Type B pancreatic cell (in vitro differentiated cells): ENCODE measurements around the gene AHSG. TPM values are rescaled to one million over a fixed set of nuclear protein-coding genes. Genes with fewer than 3 reads are reported as not detected.

Source experiments
- DNase-seq: peaks from one replicate; pipeline ENCODE4 v3.0.0; 2021; ENCODE audit warnings: mixed read lengths; ENCODE audit not compliant: unreplicated experiment; ENCODE audit errors: extremely low spot score
- H3K27ac Mint-ChIP-seq: 2 replicates; pipeline ENCODE4 v1.8.0; 2021; ENCODE audit warnings: mild to moderate bottlenecking, mixed read lengths
- H3K27me3 Mint-ChIP-seq: 2 replicates; pipeline ENCODE4 v1.8.0; 2021; ENCODE audit warnings: mixed read lengths
- H3K36me3 Mint-ChIP-seq: 2 replicates; pipeline ENCODE4 v1.8.0; 2021; ENCODE audit warnings: mixed read lengths
- H3K4me1 Mint-ChIP-seq: one replicate; pipeline ENCODE4 v1.8.0; 2021; ENCODE audit warnings: mixed read lengths; ENCODE audit not compliant: unreplicated experiment
- H3K4me3 Mint-ChIP-seq: 2 replicates; pipeline ENCODE4 v1.8.0; 2021; ENCODE audit warnings: mild to moderate bottlenecking, mixed read lengths
- H3K9me3 Mint-ChIP-seq: 2 replicates; pipeline ENCODE4 v1.8.0; 2021; ENCODE audit warnings: mixed read lengths
- CTCF ChIP-seq: fragments of 200-600 bp; sonication (generic); conservative IDR thresholded peaks from 2 replicates; pipeline ENCODE4 v1.5.0; 2021; ENCODE audit warnings: antibody characterized with exemption, mild to moderate bottlenecking
- total RNA-seq: library from RNA; stranded (reverse); gene quantifications from 2 replicates; pipeline ENCODE4 v1.2.1, GENCODE V29; 2021; ENCODE audit warnings: low replicate concordance

The AHSG gene
- total RNA-seq, 1 donor from 2014 or later, result 0.27 TPM

DNA sequence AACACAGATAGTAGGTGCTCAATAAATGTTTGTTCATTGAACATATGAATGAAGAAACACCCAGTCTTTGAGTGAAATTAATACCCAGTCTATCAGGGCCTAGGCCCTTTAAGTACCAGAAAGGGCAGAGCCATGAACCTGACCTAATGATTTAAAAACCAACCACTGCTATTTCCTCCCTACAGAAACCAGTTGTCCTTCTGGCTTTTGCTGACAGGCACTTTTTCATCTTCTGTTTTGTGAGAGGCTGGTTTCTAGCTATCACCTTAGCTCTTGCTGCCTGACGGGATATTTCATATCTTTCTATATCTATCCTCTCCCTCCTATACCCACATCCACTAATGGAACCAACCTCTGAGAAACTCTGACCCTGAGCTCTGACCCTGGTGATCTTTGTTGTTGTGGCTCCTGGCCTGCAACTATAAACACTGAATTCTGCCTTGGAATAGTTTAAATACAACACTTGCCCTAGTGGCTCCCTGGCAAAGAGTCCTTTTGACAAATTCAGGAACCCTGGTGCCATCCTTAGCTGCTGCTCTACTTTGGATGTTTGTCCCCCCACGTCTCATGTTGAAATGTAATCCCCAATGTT is 4.1 kb upstream of the AHSG start:
- Mint-ChIP-seq H3K36me3 (no peaks in the 10 kb centered on the region), H3K27ac (no peak overlapping the region), H3K4me1 (no peaks in the 10 kb centered on the region), H3K27me3 (peaks cover 31% of the 10 kb centered on the region), H3K9me3 (no peaks in the 10 kb centered on the region), H3K4me3 (no peak overlapping the region)
- TF ChIP-seq CTCF, result no peak
- DNase-seq, result no peak

GRCh38 chr3:186609247-186609868 is 3.5 kb upstream of the AHSG start:
- Mint-ChIP-seq H3K27ac (no peak overlapping the region), H3K27me3 (peaks cover 38% of the 10 kb centered on the region), H3K9me3 (no peaks in the 10 kb centered on the region), H3K36me3 (no peaks in the 10 kb centered on the region), H3K4me3 (no peak overlapping the region), H3K4me1 (no peaks in the 10 kb centered on the region)
- no peak for TF ChIP-seq CTCF
- no peak for DNase-seq

DNA sequence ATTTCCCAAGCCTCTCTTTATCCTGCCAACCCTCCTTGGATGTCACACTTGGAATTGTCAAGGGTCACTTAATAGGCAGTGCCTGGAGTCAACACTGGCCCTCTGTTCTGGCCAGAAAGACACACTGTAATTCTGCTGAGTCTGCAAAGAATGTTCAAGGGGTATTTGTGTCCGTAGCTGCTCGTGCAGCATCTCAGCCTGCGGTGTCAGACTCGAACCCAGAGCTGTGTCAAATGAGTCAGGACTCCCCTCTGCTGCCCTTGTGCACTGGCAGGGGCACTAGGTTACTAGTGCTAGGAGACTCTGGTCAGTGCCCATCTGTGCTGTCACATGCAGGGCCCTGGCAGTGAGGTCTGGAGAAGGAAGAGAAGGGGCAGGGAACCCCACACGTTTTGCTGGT is 795 bp upstream of the AHSG start:
- Mint-ChIP-seq H3K36me3 (no peaks in the 10 kb centered on the region), H3K27me3 (peaks cover 44% of the 10 kb centered on the region), H3K9me3 (no peaks in the 10 kb centered on the region), H3K4me1 (peaks cover 7% of the 10 kb centered on the region), H3K4me3 (no peak overlapping the region), H3K27ac (no peak overlapping the region)
- TF ChIP-seq CTCF, result no peak
- no peak for DNase-seq

- no peak overlapping the region for H3K4me3 Mint-ChIP-seq
- TF ChIP-seq CTCF, result no peak
- DNase-seq, result no peak
- no peaks in the 10 kb centered on the region for H3K9me3 Mint-ChIP-seq
- no peak overlapping the region for H3K27ac Mint-ChIP-seq
- H3K4me1 Mint-ChIP-seq, result peaks cover 10% of the 10 kb centered on the region
- H3K36me3 Mint-ChIP-seq, result no peaks in the 10 kb centered on the region
- H3K27me3 Mint-ChIP-seq, result peaks cover 60% of the 10 kb centered on the region
Observed at GRCh38 chr3:186613637-186614265, 891 bp downstream of the AHSG start.

DNA sequence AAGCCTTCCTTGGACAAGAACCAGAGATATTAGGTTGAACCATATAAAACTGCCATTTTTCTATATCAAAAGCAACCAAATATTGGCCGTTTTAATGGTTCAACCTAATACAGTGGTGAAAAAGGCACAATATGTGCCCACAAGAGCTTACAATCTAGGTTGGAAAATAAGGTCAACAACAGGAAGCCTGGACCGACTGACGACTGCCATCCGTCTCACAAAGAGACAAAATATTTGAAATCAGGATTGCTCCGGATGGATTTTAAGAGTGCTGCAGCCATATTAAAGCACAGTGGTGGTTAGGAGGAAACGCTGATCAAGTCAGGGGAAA is 1.4 kb downstream of the AHSG start:
- no peak overlapping the region for H3K4me3 Mint-ChIP-seq

More for the DNA sequence above, 1.4 kb downstream of the AHSG start:
- no peak for TF ChIP-seq CTCF
- Mint-ChIP-seq H3K27ac (no peak overlapping the region), H3K9me3 (no peaks in the 10 kb centered on the region), H3K36me3 (no peaks in the 10 kb centered on the region), H3K4me1 (peaks cover 10% of the 10 kb centered on the region), H3K27me3 (peaks cover 61% of the 10 kb centered on the region)
- no peak for DNase-seq
